MM.1S (cell line): Measurements from ENCODE around the gene RDH13.
"Not testable (repeated sequence)": the region's sequence is repeated elsewhere in the genome, so short reads cannot be mapped to it uniquely, and the experiment has no call there.

Source experiments
- DNase-seq: peaks from one replicate; pipeline ENCODE4 v3.0.0-alpha.2; 2015
- H2AFZ ChIP-seq: fragments of 300-600 bp; sonication (generic); 2 replicates; pipeline ENCODE4 v1.6.0; 2016; ENCODE audit warnings: antibody characterized with exemption, low read length
- H3F3A ChIP-seq: fragments of 300-600 bp; sonication (generic); 2 replicates; pipeline ENCODE4 v1.6.1; 2016; ENCODE audit warnings: mild to moderate bottlenecking, antibody characterized with exemption, low read length, moderate library complexity, mixed read lengths; ENCODE audit not compliant: insufficient read depth
- H3K27ac ChIP-seq: fragments of 300-600 bp; sonication (generic); 2 replicates; pipeline ENCODE4 v1.5.1; 2016; ENCODE audit warnings: mild to moderate bottlenecking, low read length
- H3K27me3 ChIP-seq: fragments of 300-600 bp; sonication (generic); replicated peaks from 2 replicates; pipeline ENCODE4 v1.6.0; 2016; ENCODE audit warnings: low read length; ENCODE audit not compliant: insufficient read depth
- H3K36me3 ChIP-seq: fragments of 300-600 bp; sonication (generic); replicated peaks from 2 replicates; pipeline ENCODE4 v1.6.1; 2016; ENCODE audit warnings: mild to moderate bottlenecking, low read length, mixed read lengths; ENCODE audit not compliant: insufficient read depth
- H3K4me1 ChIP-seq: fragments of 300-600 bp; sonication (generic); 2 replicates; pipeline ENCODE4 v1.6.1; 2016; ENCODE audit warnings: low read length, mixed read lengths
- H3K4me2 ChIP-seq: fragments of 300-600 bp; sonication (generic); 2 replicates; pipeline ENCODE4 v1.6.0; 2016; ENCODE audit warnings: low read depth, low read length
- H3K4me3 ChIP-seq: fragments of 300-600 bp; sonication (generic); 2 replicates; pipeline ENCODE4 v1.5.1; 2016; ENCODE audit warnings: low read length, mixed read lengths
- H3K79me2 ChIP-seq: fragments of 300-600 bp; sonication (generic); 2 replicates; pipeline ENCODE4 v1.6.1; 2016; ENCODE audit warnings: mixed run types, low read length, mixed read lengths
- H3K9ac ChIP-seq: fragments of 300-600 bp; sonication (generic); 2 replicates; pipeline ENCODE4 v1.6.1; 2016; ENCODE audit warnings: low read length, mixed read lengths
- H3K9me2 ChIP-seq: fragments of 300-600 bp; sonication (generic); replicated peaks from 2 replicates; pipeline ENCODE4 v1.6.1; 2016; ENCODE audit warnings: mild to moderate bottlenecking, low read length, mixed read lengths; ENCODE audit not compliant: insufficient read depth
- H3K9me3 ChIP-seq: fragments of 300-600 bp; sonication (generic); replicated peaks from 2 replicates; pipeline ENCODE4 v1.6.1; 2016; ENCODE audit warnings: mild to moderate bottlenecking, low read length, mixed read lengths; ENCODE audit not compliant: insufficient read depth
- H4K20me1 ChIP-seq: fragments of 300-600 bp; sonication (generic); 2 replicates; pipeline ENCODE4 v1.6.1; 2016; ENCODE audit warnings: mild to moderate bottlenecking, low read length, moderate library complexity, mixed read lengths; ENCODE audit not compliant: insufficient read depth
- EZH2 ChIP-seq: fragments of 300-600 bp; sonication (generic); optimal IDR thresholded peaks from 2 replicates; pipeline ENCODE3; 2017; ENCODE audit warnings: low read depth, mild to moderate bottlenecking, antibody characterized with exemption, low read length, mixed read lengths
- EZH2phosphoT487 ChIP-seq: fragments of 300-600 bp; sonication (generic); IDR thresholded peaks from 2 replicates; pipeline ENCODE4 v1.6.1; 2018; ENCODE audit warnings: antibody characterized with exemption, low read length
- TF ChIP-seq, protein P1 (sequence below): fragments of 300-600 bp; sonication (generic); IDR thresholded peaks from 2 replicates; pipeline ENCODE4 v1.5.1; 2016; ENCODE audit warnings: antibody characterized with exemption, low read length, mixed read lengths

Gene RDH13

DNA sequence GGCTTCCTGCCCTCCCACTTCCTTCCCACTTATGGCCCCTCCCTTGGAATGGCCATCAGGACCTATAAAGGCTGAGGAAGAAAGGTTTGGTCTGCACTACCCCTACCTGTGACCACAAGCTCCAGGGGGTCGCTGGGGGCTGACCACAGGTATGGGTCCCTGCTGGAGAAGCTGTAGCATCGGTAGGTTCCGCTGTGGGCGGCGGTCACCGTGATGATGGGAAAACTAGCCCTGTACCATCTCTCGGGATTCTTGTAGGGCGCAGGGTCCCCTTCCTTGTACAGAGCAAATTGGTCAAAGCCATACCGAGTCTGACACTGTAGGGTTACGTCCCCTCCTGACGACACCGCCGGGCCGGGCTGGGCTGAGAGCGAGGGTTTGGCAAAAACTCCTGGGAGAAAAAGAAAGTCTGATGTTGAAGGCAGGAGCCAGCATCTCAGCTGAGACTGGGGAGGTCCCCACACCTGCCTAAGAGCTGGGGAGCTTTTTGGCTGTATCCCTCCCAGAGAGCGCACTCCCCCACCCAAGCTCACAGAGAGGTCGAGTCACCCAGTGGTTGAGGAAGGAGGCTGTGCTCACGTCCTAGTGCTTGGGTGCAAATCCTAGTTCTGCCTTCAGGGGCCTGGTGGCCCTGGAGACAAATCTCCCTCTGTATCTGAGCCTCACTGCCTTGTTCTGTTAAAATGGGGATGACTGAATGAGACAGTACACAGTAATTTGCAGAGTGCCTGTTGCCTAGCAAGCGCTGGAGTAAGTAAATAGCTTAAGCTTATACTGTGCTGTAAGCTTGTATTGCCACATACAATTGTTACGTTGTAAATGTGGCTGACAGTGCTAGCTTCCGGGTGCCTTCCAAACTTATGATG lies 35.2 kb downstream of the RDH13 start:
- H3K9me3 ChIP-seq: no peaks in the 10 kb centered on the region
- no peaks in the 10 kb centered on the region for H3K36me3 ChIP-seq
- H2AFZ ChIP-seq: no peak overlapping the region
- H3K9me2 ChIP-seq: no peaks in the 10 kb centered on the region
- TF ChIP-seq, protein P1, sequence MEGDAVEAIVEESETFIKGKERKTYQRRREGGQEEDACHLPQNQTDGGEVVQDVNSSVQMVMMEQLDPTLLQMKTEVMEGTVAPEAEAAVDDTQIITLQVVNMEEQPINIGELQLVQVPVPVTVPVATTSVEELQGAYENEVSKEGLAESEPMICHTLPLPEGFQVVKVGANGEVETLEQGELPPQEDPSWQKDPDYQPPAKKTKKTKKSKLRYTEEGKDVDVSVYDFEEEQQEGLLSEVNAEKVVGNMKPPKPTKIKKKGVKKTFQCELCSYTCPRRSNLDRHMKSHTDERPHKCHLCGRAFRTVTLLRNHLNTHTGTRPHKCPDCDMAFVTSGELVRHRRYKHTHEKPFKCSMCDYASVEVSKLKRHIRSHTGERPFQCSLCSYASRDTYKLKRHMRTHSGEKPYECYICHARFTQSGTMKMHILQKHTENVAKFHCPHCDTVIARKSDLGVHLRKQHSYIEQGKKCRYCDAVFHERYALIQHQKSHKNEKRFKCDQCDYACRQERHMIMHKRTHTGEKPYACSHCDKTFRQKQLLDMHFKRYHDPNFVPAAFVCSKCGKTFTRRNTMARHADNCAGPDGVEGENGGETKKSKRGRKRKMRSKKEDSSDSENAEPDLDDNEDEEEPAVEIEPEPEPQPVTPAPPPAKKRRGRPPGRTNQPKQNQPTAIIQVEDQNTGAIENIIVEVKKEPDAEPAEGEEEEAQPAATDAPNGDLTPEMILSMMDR: no peak
- TF ChIP-seq EZH2: no peak
- no peak for TF ChIP-seq EZH2phosphoT487
- H3K4me3 ChIP-seq: no peak overlapping the region
- H3K27ac ChIP-seq: no peak overlapping the region
- H4K20me1 ChIP-seq: no peaks in the 10 kb centered on the region
- peaks cover 53% of the 10 kb centered on the region for H3K79me2 ChIP-seq
- no peak overlapping the region for H3K9ac ChIP-seq
- no peaks in the 10 kb centered on the region for H3K4me1 ChIP-seq
- H3K4me2 ChIP-seq: no peak overlapping the region
- H3F3A ChIP-seq: 0 out of 2 replicates have a peak, but pooled peaks cover 5% of the 10 kb centered on the region
- no peak for DNase-seq
- H3K27me3 ChIP-seq: no peaks in the 10 kb centered on the region

DNA sequence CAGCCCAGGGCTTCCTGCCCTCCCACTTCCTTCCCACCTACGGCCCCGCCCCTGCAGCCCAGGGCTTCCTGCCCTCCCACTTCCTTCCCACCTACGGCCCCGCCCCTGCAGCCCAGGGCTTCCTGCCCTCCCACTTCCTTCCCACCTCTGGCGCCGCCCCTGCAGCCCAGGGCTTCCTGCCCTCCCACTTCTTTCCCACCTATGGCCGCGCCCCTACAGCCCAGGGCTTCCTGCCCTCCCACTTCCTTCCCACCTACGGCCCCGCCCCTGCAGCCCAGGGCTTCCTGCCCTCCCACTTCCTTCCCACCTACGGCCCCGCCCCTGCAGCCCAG lies 35.8 kb downstream of the RDH13 start:
- H3K9ac ChIP-seq, H3K4me3 ChIP-seq, H3K27ac ChIP-seq, H3K4me1 ChIP-seq, H3K4me2 ChIP-seq, DNase-seq, H3K9me3 ChIP-seq, H4K20me1 ChIP-seq, H3K36me3 ChIP-seq, H3K27me3 ChIP-seq, H2AFZ ChIP-seq, H3F3A ChIP-seq, H3K9me2 ChIP-seq: not testable (repeated sequence)
- peaks cover 47% of the 10 kb centered on the region for H3K79me2 ChIP-seq

DNA sequence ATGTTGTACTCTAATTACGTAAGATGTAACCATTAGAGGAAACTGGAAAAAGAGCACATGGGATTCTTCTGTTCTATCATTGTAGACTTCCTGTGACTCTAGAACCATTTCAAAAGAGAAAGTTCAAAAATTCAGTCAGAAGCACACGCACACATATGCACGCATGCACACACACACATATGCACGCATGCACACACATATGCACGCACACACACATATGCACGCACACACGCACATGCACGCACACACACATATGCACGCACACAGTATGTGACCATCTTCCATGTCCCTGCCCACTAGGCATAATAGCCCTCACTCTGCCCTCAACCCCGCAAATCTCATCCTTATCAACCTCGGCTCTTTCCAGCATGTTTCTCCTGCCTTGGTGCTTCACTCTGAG lies 38.8 kb downstream of the RDH13 start:
- no peaks in the 10 kb centered on the region for H4K20me1 ChIP-seq
- no peak overlapping the region for H3K27ac ChIP-seq
- no peaks in the 10 kb centered on the region for H3K9me2 ChIP-seq
- peaks cover 40% of the 10 kb centered on the region for H3K79me2 ChIP-seq
- no peak overlapping the region for H2AFZ ChIP-seq
- no peaks in the 10 kb centered on the region for H3K36me3 ChIP-seq
- TF ChIP-seq, protein P1: no peak
- no peak for TF ChIP-seq EZH2
- no peak for TF ChIP-seq EZH2phosphoT487
- no peaks in the 10 kb centered on the region for H3K4me1 ChIP-seq
- H3K4me3 ChIP-seq: no peak overlapping the region
- no peak overlapping the region for H3K4me2 ChIP-seq
- DNase-seq: no peak
- no peaks in the 10 kb centered on the region for H3K27me3 ChIP-seq
- H3F3A ChIP-seq: 0 out of 2 replicates have a peak, but pooled peaks cover 5% of the 10 kb centered on the region
- no peak overlapping the region for H3K9ac ChIP-seq
- H3K9me3 ChIP-seq: no peaks in the 10 kb centered on the region

DNA sequence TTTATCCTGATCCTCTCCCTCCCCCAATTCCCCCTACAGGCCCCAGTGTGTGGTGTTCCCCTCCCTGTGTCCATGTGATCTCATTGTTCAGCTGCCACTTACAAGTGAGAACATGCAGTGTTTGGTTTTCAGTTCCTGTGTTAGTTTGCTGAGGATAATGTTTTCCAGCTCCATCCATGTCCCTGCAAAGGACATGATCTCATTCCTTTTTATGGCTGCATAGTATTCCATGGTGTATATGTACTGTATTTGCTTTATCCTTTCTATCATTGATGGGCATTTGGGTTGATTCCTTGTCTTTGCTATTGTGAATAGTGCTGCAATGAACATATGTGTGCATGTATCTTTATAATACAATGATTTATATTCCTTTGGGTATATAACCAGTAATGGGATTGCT lies 42.6 kb downstream of the RDH13 start:
- H3K27ac ChIP-seq, H4K20me1 ChIP-seq, H2AFZ ChIP-seq, H3K9me3 ChIP-seq, H3K4me3 ChIP-seq, H3F3A ChIP-seq, H3K9me2 ChIP-seq, H3K36me3 ChIP-seq, H3K4me2 ChIP-seq, H3K9ac ChIP-seq, H3K27me3 ChIP-seq, DNase-seq, H3K4me1 ChIP-seq: not testable (repeated sequence)
- peaks cover 50% of the 10 kb centered on the region for H3K79me2 ChIP-seq
